ENCODE measurements around the gene ARHGAP26.
"Not testable (repeated sequence)": the region's sequence is repeated elsewhere in the genome, so short reads cannot be mapped to it uniquely, and the experiment has no call there.

Gene ARHGAP26

DNA sequence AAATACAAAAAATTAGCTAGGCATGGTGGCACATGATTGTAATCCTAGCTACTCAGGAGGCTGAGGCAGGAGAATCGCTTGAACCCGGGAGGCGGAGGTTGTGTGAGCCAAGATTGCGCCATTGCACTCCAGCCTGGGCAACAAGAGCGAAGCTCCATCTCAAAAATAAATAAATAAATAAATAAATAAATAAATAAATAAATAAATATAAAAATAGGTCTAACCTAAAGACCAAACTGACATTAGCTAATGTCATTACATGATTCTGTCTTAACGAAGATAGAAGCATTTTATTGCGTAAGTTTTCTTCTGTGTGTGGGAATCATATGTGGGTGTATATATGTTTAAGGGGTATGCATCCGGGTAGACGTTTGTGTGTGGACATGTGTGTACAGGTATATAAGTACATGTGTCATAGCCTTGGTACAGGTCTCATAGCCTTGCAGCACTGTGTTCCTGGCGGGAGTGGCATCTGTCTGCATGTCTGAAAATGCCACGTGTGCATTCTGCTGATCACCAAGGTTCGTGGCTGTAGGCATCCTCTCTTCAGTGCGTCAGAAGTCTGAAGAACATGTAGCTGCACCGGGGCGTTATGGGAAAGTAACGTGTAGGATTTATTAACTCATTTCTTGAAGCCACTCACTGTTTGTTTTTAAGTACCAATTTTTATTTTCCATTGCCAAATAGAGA, 335.2 kb downstream of the ARHGAP26 start:
- no peak for DNase-seq

DNA sequence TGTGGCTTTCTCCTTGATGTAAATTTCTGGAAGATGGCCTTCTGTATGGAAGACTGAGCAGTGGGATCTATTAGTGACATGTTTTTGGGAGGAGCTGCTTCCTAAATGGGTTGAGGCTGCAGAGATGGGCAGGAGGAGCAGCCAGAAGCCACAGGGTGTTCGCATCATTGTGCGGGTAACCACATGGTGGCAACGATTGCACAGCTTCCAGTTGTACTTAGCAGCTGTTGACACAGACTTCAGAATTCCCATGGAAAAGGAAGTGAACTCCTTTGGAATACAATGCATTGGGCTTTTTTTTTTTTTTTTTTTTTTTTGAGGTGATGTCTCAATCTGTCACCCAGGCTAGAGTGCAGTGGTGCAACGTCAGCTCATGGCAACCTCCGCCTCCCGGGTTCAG, 336.0 kb downstream of the ARHGAP26 start:
- peak; percentile 20 to 46 for DNase-seq

DNA sequence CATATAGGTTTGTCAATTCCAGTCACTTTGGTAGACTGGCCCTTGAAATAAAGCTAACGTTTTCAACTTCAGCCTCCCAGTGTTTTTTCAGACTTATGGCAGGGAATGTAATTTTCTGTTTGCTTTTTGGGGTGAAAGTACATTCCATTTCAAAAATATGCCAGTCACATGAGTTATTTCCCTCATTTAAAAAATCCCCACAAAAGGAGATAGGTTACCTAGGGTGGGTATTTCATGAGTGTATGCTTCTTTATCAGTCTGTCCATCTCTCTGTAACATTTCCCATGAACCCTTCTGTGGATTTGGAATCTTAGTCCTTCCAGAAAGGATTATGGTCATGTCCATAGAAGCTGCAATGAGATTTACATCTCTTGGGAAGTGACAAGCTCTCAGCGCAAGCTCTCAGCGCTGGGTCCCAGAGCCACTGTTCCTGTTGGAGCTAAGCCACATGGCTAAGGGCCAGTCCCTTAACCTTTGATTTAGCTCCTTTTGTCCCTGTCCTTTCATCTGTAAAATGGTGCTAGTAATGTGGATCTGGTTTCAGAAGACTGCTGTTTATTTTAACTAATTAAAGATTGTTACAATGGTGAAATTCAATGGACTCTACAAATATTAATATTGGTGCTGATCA, 338.4 kb downstream of the ARHGAP26 start:
- peak; percentile 53 to 80 for DNase-seq

DNA sequence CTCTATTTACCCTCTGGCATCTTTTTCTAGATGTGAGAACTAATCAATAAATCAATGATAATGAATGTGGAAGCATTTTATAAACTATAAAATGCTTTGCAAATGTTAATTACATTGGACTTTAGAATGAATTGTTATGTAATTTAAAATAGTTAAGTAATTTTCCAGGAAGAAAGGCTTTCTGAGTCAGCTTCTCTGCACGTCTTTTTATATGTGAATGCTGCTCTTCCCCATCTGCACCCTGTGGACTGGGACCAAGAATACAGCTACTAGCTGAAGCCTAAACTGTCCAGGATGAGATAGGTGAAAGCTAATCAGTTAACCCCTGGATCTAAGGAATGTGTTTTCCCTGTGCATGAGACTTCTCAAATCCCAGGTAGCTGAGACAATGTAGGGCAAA, 340.4 kb downstream of the ARHGAP26 start:
- DNase-seq = no peak

DNA sequence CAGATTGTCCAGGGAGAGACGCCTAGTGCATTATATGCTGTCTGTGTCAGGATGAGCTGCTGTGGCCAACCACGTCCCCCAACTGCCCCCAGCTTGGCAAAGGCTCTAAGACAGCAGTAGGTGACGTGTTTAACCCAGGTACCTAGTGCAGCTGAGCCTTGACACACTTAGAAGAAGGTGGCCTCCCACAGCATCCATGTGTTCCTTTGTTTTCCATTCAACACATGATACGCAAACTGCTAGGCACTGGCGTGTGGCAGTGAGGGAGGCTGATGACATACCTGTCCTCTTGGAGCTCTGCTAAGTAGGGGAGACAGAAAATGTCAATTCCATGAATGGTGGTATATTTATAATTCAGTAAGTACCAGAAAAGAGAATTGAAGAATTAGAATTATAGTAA, 341.6 kb downstream of the ARHGAP26 start:
- no peak for DNase-seq

DNA sequence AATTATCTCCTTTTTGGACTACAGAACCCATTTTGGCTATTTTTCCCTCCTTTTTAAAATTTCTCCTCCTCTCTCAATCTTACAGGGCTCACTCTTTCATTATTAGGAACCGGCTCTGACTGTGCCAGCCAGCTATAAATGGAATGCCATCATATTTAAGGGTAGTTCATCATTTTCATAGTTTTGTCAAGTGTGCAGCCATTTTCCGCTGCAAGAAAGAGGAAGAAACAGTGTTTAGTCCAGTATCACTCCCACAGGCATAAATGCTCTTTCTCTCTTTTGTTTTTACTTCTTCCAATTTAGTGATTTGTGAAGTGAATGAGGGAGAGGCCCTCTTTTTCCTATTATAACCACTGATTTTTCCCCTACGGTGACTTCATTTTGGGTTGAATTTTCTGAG, 343.3 kb downstream of the ARHGAP26 start:
- no peak for DNase-seq

DNA sequence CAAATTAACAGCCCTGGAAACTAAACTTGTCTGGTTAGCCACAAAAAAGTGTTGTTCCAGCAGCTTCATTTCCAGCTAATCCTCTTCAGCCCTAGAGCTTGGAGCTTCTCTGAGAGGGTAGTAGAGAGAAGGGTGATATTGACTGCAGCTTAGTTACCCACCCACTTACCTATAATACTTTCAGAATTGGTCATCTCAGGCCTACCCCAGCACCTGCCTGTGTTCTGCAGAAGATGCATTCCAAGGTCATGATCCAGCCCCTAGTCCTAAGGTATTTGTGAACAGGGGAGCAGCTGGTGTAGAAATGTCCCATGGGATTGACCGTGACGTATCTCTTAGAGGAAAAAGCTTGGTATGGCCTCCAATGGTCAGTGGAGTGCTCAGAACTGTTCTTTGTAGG, 344.3 kb downstream of the ARHGAP26 start:
- DNase-seq = no peak

DNA sequence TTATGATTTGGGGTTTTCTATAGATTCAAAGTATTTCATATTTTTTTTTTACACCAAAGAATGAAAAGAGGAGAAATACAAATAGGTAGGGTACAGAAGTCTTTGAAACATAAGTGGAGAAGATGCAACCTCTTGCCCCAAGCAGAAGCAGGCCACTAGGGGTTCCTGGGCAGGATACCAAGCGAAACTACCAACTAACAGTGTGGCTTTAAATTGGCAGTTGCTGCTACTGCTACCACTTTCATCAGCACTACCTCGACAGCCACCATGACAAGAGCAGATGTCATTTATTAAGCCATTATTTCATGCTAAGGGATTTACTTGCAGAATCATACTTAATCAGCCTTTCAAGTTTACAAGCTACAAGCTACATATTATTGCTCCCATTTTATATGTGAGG, 345.2 kb downstream of the ARHGAP26 start:
- no peak for DNase-seq

DNA sequence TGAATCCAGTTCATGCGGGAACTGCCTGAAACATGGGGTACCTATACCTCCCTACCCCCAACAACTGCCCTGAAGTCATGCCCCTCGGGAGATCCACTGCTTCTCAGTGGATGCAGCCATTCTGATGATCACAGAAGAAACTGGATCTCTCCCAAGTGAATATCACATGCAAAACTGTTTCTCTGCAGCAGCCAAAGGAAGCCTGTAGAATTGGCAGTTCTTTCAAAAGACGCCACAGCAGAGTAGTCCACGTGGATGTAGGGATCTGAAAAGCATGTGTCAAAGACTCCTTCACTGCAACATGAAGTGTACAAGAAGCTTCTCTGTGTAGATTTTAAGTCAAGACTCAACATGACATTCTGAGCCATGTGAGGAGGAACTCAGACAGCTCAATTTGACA, 346.6 kb downstream of the ARHGAP26 start:
- no peak for DNase-seq

DNA sequence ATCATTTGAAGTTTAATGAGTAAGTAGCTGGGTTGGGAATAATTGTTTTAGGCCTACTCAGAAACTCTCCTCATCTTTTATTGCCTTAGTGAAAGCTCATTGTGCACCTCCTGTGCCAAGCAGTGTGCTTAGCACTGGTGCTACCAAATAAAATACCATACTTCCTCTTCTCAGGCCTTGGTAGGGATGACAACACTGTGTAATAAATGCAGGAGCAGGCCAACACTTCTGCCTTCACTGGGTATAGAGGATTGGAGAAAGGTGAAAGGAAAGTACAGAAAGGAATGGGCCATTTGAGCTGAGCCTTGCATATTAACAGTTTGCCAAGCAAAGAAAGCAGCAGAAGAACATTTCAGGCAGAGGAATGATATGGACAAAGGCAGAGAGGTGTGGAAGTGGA, 347.6 kb downstream of the ARHGAP26 start:
- DNase-seq = no peak

DNA sequence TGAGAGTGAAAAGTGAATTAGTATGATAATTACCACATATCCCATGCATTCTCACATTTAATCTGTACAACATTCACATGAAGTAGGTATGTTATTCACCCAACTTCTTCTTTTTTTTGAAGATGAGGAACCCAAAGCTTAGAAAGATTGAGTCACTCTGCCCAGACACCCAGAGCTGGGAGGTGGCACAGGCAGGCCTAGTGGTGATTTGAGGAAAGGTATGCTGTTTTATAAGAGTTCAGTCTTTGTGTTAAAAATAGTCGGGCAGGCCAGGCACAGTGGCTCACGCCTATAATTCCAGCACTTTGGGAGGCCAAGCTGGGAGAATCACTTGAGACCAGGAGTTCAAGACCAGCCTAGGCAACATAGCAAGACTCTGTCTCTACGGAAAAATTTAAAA, 348.0 kb downstream of the ARHGAP26 start:
- no peak for DNase-seq

DNA sequence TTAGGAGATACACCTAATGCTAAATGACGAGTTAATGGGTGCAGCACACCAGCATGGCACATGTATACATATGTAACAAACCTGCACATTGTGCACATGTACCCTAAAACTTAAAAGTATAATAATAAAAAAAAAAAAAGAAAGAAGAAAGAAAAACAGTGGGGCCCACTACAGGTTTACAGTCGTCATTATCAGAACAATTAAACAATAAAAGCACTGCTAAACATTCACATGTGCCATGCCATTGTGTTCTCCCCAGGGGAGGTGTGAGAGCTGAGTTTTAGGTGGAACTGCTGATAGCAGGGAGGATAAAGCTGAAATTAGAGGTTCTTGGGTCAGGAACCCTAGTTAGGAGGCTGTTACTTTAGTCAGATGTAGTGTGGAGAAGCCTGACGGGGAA, 348.6 kb downstream of the ARHGAP26 start:
- not testable (repeated sequence) for DNase-seq

DNA sequence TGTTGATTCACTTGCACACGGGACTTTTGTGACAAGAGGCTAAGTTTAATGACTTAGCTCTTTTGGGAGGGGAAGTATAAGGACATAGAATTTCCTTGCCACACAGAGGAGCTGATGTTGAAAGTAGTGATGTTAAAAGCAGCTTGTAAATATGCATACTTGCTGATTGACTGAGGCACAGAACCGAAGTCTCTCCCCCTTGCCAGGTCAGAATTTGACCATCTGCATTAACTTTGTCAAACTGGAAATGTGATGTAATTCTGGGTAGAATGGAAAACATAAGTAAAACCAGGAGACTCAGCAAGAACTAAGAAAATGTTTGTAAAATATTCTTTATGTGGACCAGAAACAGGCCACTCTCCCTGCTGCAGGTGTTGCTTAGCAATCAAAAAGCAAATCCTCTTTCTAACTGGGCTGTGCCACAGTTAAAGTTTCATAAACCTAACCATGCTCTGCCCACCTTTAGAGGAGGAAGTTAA, 349.2 kb downstream of the ARHGAP26 start:
- DNase-seq = no peak

DNA sequence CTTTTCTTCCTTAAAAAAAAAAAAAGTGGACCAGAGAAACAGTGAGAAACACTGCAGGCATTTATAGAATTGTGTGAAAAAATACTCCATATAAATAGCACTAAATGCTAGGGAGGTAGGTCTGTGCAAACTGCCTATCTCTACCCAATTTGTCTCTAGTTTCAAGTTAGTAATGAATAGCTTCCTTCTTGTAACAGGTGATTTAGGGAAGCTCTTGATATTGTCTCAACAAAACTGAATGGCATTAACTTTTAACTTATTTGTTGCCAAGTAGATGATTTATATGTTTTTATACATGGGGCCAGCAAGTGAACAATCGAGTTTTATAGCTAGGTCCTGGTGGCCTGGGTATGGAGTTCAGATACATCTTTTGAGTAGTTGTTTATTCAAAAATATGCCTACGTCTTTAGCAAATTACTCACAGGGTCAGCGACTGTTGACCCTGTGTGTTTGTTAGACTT, 349.7 kb downstream of the ARHGAP26 start:
- peak in 1 of 2 experiments; percentile 3 for DNase-seq

DNA sequence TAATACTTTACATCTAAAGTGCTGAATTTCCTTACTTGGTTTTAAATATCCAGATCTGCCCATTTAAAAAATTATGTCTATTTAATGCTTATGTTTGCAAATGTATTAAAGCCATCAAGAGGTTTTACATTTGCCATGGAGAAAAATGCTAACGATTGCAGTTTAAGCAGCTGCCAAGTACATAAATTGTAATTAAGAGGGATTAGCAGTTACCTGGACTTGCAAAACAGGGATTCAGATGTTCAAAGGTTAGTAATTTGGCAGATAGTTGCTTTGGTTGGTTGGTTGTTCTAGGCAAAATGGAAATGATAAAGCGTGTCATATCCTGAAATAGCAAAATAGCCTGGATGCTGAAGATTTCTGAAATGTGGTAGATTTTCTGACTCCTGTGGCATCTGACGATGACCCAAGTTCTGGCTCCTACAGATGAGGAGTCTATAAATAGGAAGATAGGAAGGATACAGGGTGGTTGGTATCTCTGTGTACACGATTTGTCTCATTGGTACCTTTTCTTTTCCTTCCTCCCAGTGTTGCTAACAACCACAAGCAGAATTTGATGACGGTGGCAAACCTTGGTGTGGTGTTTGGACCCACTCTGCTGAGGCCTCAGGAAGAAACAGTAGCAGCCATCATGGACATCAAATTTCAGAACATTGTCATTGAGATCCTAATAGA, 350.4 kb downstream of the ARHGAP26 start:
- peak in 1 of 2 experiments; percentile 46 for DNase-seq

DNA sequence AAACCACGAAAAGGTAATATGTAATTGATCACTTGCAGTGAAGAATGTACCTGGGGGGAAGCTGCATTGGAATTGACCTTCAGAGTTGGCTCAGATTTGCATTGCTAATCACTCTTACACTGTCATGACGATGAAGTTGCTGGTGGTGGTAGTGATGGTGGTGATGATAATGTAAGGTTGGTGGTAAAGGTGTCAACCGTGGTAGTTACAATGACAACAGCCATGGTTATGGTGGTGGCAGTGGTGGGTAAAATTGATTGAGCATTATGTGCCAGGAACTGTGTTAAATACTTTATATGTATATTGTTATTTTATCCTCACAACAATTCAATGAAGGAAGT, 350.9 kb downstream of the ARHGAP26 start:
- no peak for DNase-seq

DNA sequence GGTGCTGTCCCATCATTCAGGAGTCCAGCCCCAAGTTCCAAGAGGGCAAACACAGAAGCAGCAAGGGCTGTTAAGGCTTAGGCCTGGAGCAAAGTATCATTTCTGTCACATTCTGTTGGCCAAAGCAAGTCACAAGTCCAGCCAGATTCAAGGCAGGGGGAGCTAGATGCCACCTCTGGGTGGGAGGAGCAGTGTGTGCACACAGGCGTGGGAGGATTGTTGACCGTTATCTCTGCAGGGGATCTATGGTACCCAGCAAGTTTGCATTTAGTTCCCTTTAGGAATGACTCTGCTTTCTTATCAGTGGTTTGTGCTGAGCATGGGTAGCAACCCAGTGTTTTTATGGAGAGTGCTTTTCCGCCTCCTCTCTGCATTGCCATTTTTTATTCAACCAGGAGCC, 354.4 kb downstream of the ARHGAP26 start:
- no peak for DNase-seq

DNA sequence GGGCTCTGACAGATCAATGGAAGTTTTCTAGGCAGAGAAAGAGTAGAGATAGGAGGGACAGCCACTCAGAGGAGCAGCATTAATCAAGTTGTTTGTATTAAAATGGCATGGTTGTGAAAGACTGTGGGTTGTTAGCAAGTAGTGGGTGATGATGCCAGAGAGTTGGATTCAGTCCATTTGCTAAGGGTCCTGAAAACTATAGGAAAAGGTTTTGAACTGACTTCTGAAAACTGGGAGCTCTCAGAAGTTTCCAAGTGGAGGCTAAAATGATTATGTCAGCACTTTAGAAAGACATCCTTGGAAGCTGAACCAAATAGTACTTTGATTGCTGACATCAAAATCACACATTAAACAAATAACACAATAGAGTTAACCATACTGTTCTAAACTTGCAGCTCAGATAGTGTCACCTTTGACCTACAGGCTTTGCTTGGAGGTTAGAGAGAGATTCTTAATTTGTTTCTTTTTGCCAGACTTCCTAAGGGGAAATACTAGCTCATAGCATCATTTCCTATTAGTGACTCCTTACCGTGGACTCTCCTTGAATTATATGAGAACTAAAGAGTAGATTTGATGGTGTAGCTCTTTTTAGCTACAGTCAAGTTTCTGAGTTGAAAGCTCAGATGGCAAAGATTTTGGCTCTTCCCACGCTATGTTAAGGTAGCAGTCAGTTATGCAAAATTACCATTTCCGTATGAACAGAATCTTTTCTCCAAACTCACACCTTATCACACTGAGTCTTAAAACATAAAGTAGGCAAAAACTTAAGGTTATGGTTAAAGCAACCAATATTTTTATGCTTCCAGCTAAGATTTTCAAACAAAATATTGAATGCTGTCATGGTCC, 356.2 kb downstream of the ARHGAP26 start:
- DNase-seq = no peak

DNA sequence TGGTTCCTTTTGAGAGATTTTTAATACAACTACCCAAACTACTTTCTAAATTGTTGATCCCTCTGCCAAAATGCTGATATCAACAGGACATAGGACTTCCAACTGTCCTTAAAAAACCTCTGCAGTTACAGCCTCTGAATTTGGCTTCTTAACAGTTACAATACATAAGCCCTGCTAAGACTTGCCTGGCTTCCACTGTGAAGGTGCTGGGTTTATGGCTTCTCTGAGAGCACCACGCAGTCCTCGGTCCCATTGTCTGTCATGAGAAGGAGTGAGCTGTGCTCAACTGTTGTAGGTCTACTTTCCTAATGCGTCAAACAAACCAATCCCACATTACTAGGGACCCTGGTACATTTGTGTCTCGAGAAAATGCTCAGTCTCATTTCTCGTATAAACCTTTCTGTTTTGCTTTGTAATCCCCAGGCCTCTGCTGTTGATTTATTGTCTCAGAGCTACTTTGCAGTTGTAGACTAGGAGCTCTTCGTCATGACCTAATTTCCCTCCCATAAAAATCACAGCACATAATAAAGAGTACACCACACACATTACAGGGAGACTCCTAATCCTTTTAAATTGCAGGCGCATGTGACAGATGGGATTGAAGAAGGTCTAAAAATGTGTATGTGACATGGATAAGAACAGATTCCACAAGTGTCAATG, 358.4 kb downstream of the ARHGAP26 start:
- DNase-seq = no peak

DNA sequence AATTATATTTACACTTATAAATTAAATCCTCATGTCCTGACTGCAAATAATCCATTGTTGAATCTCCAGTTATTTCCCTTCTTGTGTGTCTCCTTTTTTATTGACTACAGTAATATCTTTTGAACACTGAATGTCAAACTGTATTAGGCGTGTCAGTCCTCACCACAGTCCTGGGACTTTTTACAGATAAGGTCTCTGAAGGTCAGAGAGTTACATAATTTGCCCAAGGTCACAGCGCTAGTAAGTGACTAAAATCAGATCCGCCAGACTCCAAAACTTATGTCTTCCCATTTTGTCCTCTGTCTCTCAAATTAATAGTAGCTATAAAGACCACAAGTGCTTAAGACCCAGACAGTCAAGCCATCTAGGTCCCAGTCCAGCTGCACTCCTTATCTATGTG, 359.0 kb downstream of the ARHGAP26 start:
- no peak for DNase-seq

DNA sequence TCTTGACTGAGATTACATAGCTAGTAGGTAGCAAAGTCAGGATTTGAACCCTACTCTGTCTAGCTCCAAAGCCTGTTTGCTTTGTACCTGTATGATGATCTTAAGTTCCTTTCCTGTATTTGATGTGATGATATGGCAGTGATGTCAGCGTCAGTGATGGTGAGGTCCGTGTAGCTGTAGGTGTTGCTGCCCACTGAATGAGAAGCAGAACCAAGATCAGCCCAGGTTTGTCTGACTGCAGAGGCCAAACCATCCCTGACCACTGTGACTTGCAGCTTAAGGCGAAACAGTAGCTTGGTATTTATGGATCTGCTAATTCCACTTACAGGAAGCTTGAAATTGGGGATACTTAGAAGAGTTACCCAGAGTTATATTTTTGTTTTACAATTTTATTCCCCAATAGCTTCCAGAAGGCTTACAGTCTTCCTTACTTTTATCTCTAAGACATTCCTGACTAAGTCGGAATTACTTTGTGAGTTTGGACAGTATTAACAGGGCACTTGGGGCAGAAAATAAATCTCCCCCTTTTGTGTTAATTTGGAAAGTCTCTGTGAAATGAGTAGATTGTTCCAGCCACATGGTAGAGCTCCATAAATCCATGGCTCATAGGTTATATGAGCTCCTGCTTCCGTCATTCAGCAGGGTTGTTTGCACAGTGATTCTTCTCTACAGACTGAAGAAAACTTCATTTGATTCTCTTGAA, 359.9 kb downstream of the ARHGAP26 start:
- no peak for DNase-seq
